Gastrocnemius medialis (tissue), 4 donors: ENCODE measurements around the gene NR1H2. TPM values are rescaled to one million over a fixed set of nuclear protein-coding genes. Genes with fewer than 3 reads are reported as not detected.

Experiments used
- ATAC-seq, 2 donors: fragments of 150-250 bp; one replicate each; pipeline ENCODE4 v1.9.1; 2016
- DNase-seq, 2 donors: peaks; one replicate each; pipeline ENCODE4 v3.0.0-alpha.2; 2019
- H3K27ac ChIP-seq, 4 donors: fragments of 200-600 bp; sonication (generic); 1 replicate in 1 of 4; 2 replicates in 3 of 4; pipeline ENCODE4 v1.5.1; 2016 to 2018; ENCODE audit warnings: mild to moderate bottlenecking in 2 of 4, moderate library complexity in 1 of 4
- H3K27me3 ChIP-seq, 3 donors: fragments of 200-600 bp; sonication (generic) in 2 of 3; 1 replicate in 1 of 3; 2 replicates in 2 of 3; pipeline versions ENCODE4 v1.5.1 to v1.6.0; 2016 to 2019; ENCODE audit warnings: mild to moderate bottlenecking in 1 of 3, moderate library complexity in 1 of 3
- H3K36me3 ChIP-seq, 2 donors: fragments of 200-600 bp; sonication (generic) in 1 of 2; one replicate each; pipeline ENCODE4 v1.5.1; 2017 to 2018
- H3K4me1 ChIP-seq, 2 donors: fragments of 200-600 bp; sonication (generic) in 1 of 2; one replicate each; pipeline ENCODE4 v1.5.1; 2016 to 2017; ENCODE audit warnings: mild to moderate bottlenecking in 2 of 2
- H3K4me3 ChIP-seq, 4 donors: fragments of 200-600 bp; sonication (generic) in 3 of 4; 1 replicate in 1 of 4; 2 replicates in 3 of 4; pipeline ENCODE4 v1.5.1; 2016 to 2019; ENCODE audit warnings: mild to moderate bottlenecking in 2 of 4
- H3K9me3 ChIP-seq, 3 donors: fragments of 200-600 bp; sonication (generic) in 2 of 3; 1 replicate in 1 of 3; 2 replicates in 2 of 3; pipeline ENCODE4 v1.5.1; 2016 to 2019
- CTCF ChIP-seq, 5 experiments: fragments of 450-650 bp in 3 of 5; fragments of 200-600 bp in 2 of 5; sonication (generic) in 2 of 5; IDR thresholded peaks in 4 of 5; conservative IDR thresholded peaks in 1 of 5; 1 replicate in 4 of 5; 2 replicates in 1 of 5; pipeline ENCODE4 v1.5.1; 2016 to 2019; ENCODE audit warnings: antibody characterized with exemption in 5 of 5, mild to moderate bottlenecking in 3 of 5, moderate library complexity in 3 of 5
- POLR2A ChIP-seq, 2 donors: fragments of 450-650 bp; IDR thresholded peaks; one replicate each; pipeline ENCODE4 v1.6.1; 2017; ENCODE audit warnings: antibody characterized with exemption in 2 of 2, mild to moderate bottlenecking in 2 of 2, moderate library complexity in 2 of 2
- in situ Hi-C, 4 donors: fragments of 200-750 bp; cut with MboI; loops; one replicate each; pipeline versions ENCODE4 v1.15.0 to v1.8.0; 2017; ENCODE audit warnings: low sequenced_read_pairs in 4 of 4
- intact Hi-C: fragments of 100-400 bp; cut with DNase I; formaldehyde crosslinking; loops from one replicate; pipeline ENCODE4 v1.15.1; 2023; ENCODE audit warnings: low total_unique reads
- total RNA-seq, 4 donors: library from RNA; depleted of rRNA; stranded (reverse); fragments of >200 nt; gene quantifications; one replicate each; pipeline versions ENCODE4 v1.1.0 to v1.2.3, GENCODE V29; 2016

The NR1H2 gene
- total RNA-seq, 4 donors from 2014 or later, result 155 to 232 (median 200) TPM

- intact Hi-C loops (loop anchor here (5.0 kb wide), 2 partner anchors 48 to 422 kb away; no protein-coding TSS in a partner anchor), in situ Hi-C loops (no loop called here)
- Histone ChIP-seq H3K4me1 (peaks cover 11 to 20% of the 10 kb centered on the region in 2 donors), H3K9me3 (no peaks in the 10 kb centered on the region), H3K27ac (no peak overlapping the region), H3K27me3 (no peaks in the 10 kb centered on the region), H3K36me3 (peaks cover 0 to 53% of the 10 kb centered on the region in 2 donors), H3K4me3 (no peak overlapping the region)
- TF ChIP-seq CTCF (IDR thresholded peaks at IDR 0.05 in 4 of 5, conservative IDR thresholded peaks at IDR 0.05 in 1 of 5) (no peak), POLR2A (IDR thresholded peaks at IDR 0.05) (no peak)
- ATAC-seq (no peak), DNase-seq (no peak)
These were observed 4.5 kb downstream of the NR1H2 start for GRCh38 chr19:50380751-50381151.

GRCh38 chr19:50381881-50382729, 5.8 kb downstream of the NR1H2 start:
- peaks cover 8 to 16% of the 10 kb centered on the region in 2 donors for H3K4me1 ChIP-seq
- no peaks in the 10 kb centered on the region for H3K9me3 ChIP-seq
- H3K36me3 ChIP-seq, result peaks cover 0 to 53% of the 10 kb centered on the region in 2 donors
- in situ Hi-C loops (no loop called here), intact Hi-C loops (loop anchor here (5.0 kb wide), 2 partner anchors 50 to 420 kb away; no protein-coding TSS in a partner anchor)
- DNase-seq, result no peak
- no peaks in the 10 kb centered on the region for H3K27me3 ChIP-seq
- ATAC-seq, result no peak
- TF ChIP-seq POLR2A (IDR thresholded peaks at IDR 0.05), result no peak
- no peak for TF ChIP-seq CTCF (IDR thresholded peaks at IDR 0.05 in 4 of 5, conservative IDR thresholded peaks at IDR 0.05 in 1 of 5)
- no peak overlapping the region for H3K27ac ChIP-seq
- no peak overlapping the region for H3K4me3 ChIP-seq

GRCh38 chr19:50383001-50383851, 7.0 kb downstream of the NR1H2 start:
- H3K27ac ChIP-seq, result peak overlapping the region; percentile 71 to 95 (median 84)
- DNase-seq (no peak), ATAC-seq (no peak)
- H3K27me3 ChIP-seq, result no peaks in the 10 kb centered on the region
- peaks cover 0 to 44% of the 10 kb centered on the region in 2 donors for H3K36me3 ChIP-seq
- H3K9me3 ChIP-seq, result no peaks in the 10 kb centered on the region
- TF ChIP-seq POLR2A (IDR thresholded peaks at IDR 0.05), result no peak
- no peak for TF ChIP-seq CTCF (IDR thresholded peaks at IDR 0.05 in 4 of 5, conservative IDR thresholded peaks at IDR 0.05 in 1 of 5)
- peaks cover 8 to 14% of the 10 kb centered on the region in 2 donors for H3K4me1 ChIP-seq
- intact Hi-C loops, result loop anchor here (5.0 kb wide), 2 partner anchors 51 to 419 kb away; no protein-coding TSS in a partner anchor
- peak overlapping the region; percentile 63 to 83 (median 76) for H3K4me3 ChIP-seq
- in situ Hi-C loops, result no loop called here

GRCh38 chr19:50383852-50384684, 7.8 kb downstream of the NR1H2 start, which contains the start of gene POLD1:
Gene POLD1 (plus strand): TSS chr19:50384347. CDS start chr19:50398852, 14,505 bp downstream.
- peak; percentile 95 to 97 for DNase-seq
- intact Hi-C loops (loop anchor here (1.0 to 5.0 kb wide), 3 partner anchors 8 to 418 kb away; partner anchors contain the start of gene NR1H2), in situ Hi-C loops (no loop called here)
- Histone ChIP-seq H3K36me3 (peaks cover 0 to 36% of the 10 kb centered on the region in 2 donors), H3K4me3 (peak within 1 kb of the TSS; percentile 63 to 83 (median 76)), H3K4me1 (peaks cover 8 to 14% of the 10 kb centered on the region in 2 donors), H3K9me3 (no peaks in the 10 kb centered on the region), H3K27ac (peak within 1 kb of the TSS; percentile 71 to 95 (median 84)), H3K27me3 (no peaks in the 10 kb centered on the region)
- TF ChIP-seq CTCF (IDR thresholded peaks at IDR 0.05 in 4 of 5, conservative IDR thresholded peaks at IDR 0.05 in 1 of 5), result no peak
- peak in 1 of 2 donors; percentile 32 for TF ChIP-seq POLR2A (IDR thresholded peaks at IDR 0.05)
- ATAC-seq, result peak; percentile 93 to 94
